ENCODE results near the gene SAAL1. TPM values are rescaled to one million over a fixed set of nuclear protein-coding genes. Genes with fewer than 3 reads are reported as not detected.

SAAL1 gene

DNA sequence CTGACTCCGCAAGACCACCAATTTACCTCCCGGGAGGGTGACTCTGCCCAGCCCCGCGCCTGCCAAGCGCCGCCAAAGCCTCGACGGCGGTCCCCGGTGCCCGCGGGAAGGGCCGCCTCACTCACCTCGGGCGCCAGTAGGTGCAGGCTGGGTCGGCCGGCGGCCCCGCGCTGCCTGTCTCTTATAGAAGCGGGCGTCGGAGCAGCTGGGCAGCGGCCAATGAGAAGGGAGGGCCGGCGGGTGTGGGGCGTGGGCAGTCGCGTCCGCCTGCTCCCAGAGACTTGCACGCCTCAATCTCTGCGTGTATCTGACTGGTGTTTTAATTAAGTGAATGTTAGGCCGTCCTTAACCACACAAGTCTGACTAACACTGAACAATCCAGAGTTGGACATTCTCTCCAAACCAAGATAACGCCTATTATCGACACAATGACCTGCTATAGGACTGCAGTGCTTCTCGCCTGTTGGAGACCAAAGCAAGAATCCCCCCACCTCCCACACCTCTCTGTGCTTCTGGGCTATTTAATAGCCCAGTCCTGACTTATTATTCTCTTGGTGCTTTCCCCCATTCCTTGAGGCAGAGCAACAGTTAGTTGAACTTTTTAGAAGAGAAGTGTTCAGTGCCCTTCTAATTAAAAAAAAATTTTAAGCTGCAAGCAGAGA is 59.6 kb downstream of the SAAL1 start, which contains the start of gene TPH1:
TPH1 (minus strand) TSS at position 154 of the 662 bp plus-strand sequence. CDS start 5,507 bp downstream, outside the sequence.
- Histone ChIP-seq H3K4me1 (ENCODE audit: control insufficient read depth in 2 of 2, insufficient read depth in 1 of 2, low read depth in 1 of 2, low read length in 2 of 2) (peaks cover 0 to 2% of the 10 kb centered on the region in 2 donors), H3K4ac (ENCODE audit: low read length) (no peak within 1 kb of the TSS), H3K27ac (replicated peaks; ENCODE audit: low read length) (no peak within 1 kb of the TSS), H3K4me2 (ENCODE audit: insufficient read depth, low read length, poor library complexity, severe bottlenecking) (peak within 1 kb of the TSS; percentile 50), H4K91ac (ENCODE audit: low read depth, low read length, poor library complexity) (no peak within 1 kb of the TSS), H3K14ac (ENCODE audit: low read length) (no peak within 1 kb of the TSS), H2BK5ac (ENCODE audit: low read length) (no peak within 1 kb of the TSS), H4K8ac (ENCODE audit: low read depth, low read length) (no peak within 1 kb of the TSS), H3K9ac (ENCODE audit: low read depth, low read length, poor library complexity) (peak within 1 kb of the TSS; percentile 72), H2AFZ (ENCODE audit: low read length) (peak within 1 kb of the TSS; percentile 12), H2BK120ac (ENCODE audit: low read depth, low read length) (no peak within 1 kb of the TSS), H3K18ac (ENCODE audit: low read length) (no peak within 1 kb of the TSS), H3K9me3 (replicated peaks in 1 of 2; ENCODE audit: control insufficient read depth in 2 of 2, insufficient read depth in 1 of 2, low read depth in 1 of 2, low read length in 2 of 2) (no peaks in the 10 kb centered on the region), H3K4me3 (ENCODE audit: low read length in 2 of 2) (peak within 1 kb of the TSS in 1 of 2 donors; percentile 69), H2BK12ac (ENCODE audit: low read length) (no peak within 1 kb of the TSS), H2BK15ac (ENCODE audit: low read length) (no peak within 1 kb of the TSS), H3K27me3 (ENCODE audit: control insufficient read depth in 3 of 3, insufficient read depth in 3 of 3, low read depth in 1 of 3, low read length in 3 of 3) (peaks cover 0 to 15% (median 2%) of the 10 kb centered on the region in 3 experiments), H3K23ac (ENCODE audit: low read depth, low read length, poor library complexity) (no peak within 1 kb of the TSS), H3K36me3 (replicated peaks in 1 of 2; ENCODE audit: control insufficient read depth in 2 of 2, insufficient read depth in 2 of 2, low read length in 2 of 2) (no peaks in the 10 kb centered on the region), H2AK5ac (ENCODE audit: low read depth, low read length) (no peak within 1 kb of the TSS), H3K79me1 (ENCODE audit: low read depth, low read length) (no peaks in the 10 kb centered on the region)
- no CpG with 5 or more reads among the region's 36 CpGs for WGBS, 2 donors (ENCODE audit: extremely low coverage in 2 of 2, insufficient read length in 2 of 2, insufficient replicate concordance in 1 of 2)
- DNase-seq (ENCODE audit: low spot score) = peak; percentile 26

DNA sequence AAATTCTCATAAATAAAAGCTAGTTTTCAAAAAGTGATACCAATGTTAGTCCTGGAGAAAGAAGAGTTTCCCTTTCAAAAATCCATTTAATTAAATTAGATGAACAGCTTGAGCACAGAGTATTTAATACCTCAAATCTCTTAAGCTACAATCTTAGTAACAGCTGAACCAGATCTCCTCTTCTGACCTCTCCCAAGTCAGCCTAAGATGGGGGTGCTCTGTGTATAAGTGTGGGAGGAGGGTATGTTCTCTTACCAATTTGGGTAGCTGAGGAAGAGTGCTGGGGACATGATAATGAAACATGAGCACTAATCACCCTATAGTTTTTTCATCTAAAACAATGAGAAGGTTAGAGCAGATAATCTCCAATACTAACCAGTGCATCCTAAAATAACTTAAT is 69.4 kb downstream of the SAAL1 start:
- H3K23ac ChIP-seq (ENCODE audit: low read depth, low read length, poor library complexity) = no peak overlapping the region
- no peak overlapping the region for H3K27ac ChIP-seq (replicated peaks; ENCODE audit: low read length)
- no peak overlapping the region for H3K4ac ChIP-seq (ENCODE audit: low read length)
- H4K91ac ChIP-seq (ENCODE audit: low read depth, low read length, poor library complexity) = no peak overlapping the region
- no peak overlapping the region for H3K4me2 ChIP-seq (ENCODE audit: insufficient read depth, low read length, poor library complexity, severe bottlenecking)
- H3K79me1 ChIP-seq (ENCODE audit: low read depth, low read length) = no peaks in the 10 kb centered on the region
- DNase-seq (ENCODE audit: low spot score) = no peak
- H3K14ac ChIP-seq (ENCODE audit: low read length) = no peak overlapping the region
- H3K27me3 ChIP-seq (ENCODE audit: control insufficient read depth in 3 of 3, insufficient read depth in 3 of 3, low read depth in 1 of 3, low read length in 3 of 3) = no peaks in the 10 kb centered on the region
- no peak overlapping the region for H2BK15ac ChIP-seq (ENCODE audit: low read length)
- no peak overlapping the region for H4K8ac ChIP-seq (ENCODE audit: low read depth, low read length)
- H2BK12ac ChIP-seq (ENCODE audit: low read length) = no peak overlapping the region
- no peak overlapping the region for H3K4me3 ChIP-seq (ENCODE audit: low read length in 2 of 2)
- no peak overlapping the region for H2BK5ac ChIP-seq (ENCODE audit: low read length)
- no peak overlapping the region for H2AFZ ChIP-seq (ENCODE audit: low read length)
- no peak overlapping the region for H2AK5ac ChIP-seq (ENCODE audit: low read depth, low read length)
- no peak overlapping the region for H2BK120ac ChIP-seq (ENCODE audit: low read depth, low read length)
- no peaks in the 10 kb centered on the region for H3K4me1 ChIP-seq (ENCODE audit: control insufficient read depth in 2 of 2, insufficient read depth in 1 of 2, low read depth in 1 of 2, low read length in 2 of 2)
- no peak overlapping the region for H3K9ac ChIP-seq (ENCODE audit: low read depth, low read length, poor library complexity)
- H3K18ac ChIP-seq (ENCODE audit: low read length) = no peak overlapping the region
- no peaks in the 10 kb centered on the region for H3K36me3 ChIP-seq (replicated peaks in 1 of 2; ENCODE audit: control insufficient read depth in 2 of 2, insufficient read depth in 2 of 2, low read length in 2 of 2)
- H3K9me3 ChIP-seq (replicated peaks in 1 of 2; ENCODE audit: control insufficient read depth in 2 of 2, insufficient read depth in 1 of 2, low read depth in 1 of 2, low read length in 2 of 2) = no peaks in the 10 kb centered on the region

Small RNAs within 50 kb of the gene (small RNA-seq; reads per million reads assigned to genes)
- not detected for gene HIGD1AP5 (ENCODE audit: insufficient read depth)
